Omental fat pad (tissue), 4 donors: ENCODE measurements around the gene ARHGEF3. TPM values are rescaled to one million over a fixed set of nuclear protein-coding genes. Genes with fewer than 3 reads are reported as not detected.

Source experiments
- ATAC-seq: fragments of 150-250 bp; one replicate; pipeline ENCODE4 v1.9.1; 2016; ENCODE audit warnings: mild to moderate bottlenecking, moderate library complexity; ENCODE audit not compliant: low FRiP score
- DNase-seq: peaks from one replicate; pipeline ENCODE4 v3.0.0-alpha.2; 2019; ENCODE audit warnings: low spot score
- total RNA-seq, 4 donors: library from RNA; depleted of rRNA; stranded (reverse); fragments of >200 nt; gene quantifications; one replicate each; pipeline ENCODE4 v1.1.0, GENCODE V29; 2016
- TF ChIP-seq, protein P1 (sequence below), 3 donors: fragments of 450-650 bp; IDR thresholded peaks; one replicate each; pipeline ENCODE4 v1.5.1; 2016 to 2017; ENCODE audit warnings: antibody characterized with exemption in 3 of 3, mild to moderate bottlenecking in 3 of 3, moderate library complexity in 2 of 3

The ARHGEF3 gene
- total RNA-seq, 4 donors from 2014 or later: 16.9 to 26.3 (median 21.9) TPM

DNA sequence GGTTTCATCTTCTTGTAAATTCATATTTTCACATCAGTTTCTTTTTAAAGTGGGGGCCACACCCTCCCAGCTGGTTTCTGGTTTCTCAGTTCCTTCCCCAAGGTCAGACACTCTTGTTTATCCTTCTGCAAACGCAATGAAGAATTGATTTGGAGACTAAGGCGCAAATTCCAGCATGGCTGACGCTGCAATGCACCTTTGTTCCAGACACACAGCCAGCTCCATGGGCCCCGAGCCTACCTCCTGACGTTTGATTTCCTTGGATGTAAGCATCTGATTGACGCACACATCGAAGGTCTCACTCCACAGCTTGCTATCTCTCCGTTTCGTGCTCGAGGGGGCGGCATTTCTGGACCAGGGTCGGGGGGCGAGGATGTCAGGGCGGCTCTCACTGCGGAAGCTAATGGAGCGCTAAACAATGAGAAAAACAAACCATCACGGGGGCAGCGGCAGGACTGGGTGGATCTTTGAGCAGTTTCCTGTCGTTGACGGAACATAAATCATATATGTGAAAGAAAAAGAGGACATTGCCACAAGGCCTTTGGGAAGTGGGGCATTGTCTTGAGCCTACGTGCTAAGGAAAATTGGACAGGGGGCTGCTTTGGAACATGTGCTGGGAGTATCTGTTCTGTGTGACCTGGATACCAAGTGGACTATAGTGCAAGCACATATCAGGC lies 46.9 kb downstream of the ARHGEF3 start:
- ATAC-seq: no peak
- TF ChIP-seq, protein P1, sequence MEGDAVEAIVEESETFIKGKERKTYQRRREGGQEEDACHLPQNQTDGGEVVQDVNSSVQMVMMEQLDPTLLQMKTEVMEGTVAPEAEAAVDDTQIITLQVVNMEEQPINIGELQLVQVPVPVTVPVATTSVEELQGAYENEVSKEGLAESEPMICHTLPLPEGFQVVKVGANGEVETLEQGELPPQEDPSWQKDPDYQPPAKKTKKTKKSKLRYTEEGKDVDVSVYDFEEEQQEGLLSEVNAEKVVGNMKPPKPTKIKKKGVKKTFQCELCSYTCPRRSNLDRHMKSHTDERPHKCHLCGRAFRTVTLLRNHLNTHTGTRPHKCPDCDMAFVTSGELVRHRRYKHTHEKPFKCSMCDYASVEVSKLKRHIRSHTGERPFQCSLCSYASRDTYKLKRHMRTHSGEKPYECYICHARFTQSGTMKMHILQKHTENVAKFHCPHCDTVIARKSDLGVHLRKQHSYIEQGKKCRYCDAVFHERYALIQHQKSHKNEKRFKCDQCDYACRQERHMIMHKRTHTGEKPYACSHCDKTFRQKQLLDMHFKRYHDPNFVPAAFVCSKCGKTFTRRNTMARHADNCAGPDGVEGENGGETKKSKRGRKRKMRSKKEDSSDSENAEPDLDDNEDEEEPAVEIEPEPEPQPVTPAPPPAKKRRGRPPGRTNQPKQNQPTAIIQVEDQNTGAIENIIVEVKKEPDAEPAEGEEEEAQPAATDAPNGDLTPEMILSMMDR (IDR thresholded peaks at IDR 0.05): no peak
- DNase-seq: no peak

DNA sequence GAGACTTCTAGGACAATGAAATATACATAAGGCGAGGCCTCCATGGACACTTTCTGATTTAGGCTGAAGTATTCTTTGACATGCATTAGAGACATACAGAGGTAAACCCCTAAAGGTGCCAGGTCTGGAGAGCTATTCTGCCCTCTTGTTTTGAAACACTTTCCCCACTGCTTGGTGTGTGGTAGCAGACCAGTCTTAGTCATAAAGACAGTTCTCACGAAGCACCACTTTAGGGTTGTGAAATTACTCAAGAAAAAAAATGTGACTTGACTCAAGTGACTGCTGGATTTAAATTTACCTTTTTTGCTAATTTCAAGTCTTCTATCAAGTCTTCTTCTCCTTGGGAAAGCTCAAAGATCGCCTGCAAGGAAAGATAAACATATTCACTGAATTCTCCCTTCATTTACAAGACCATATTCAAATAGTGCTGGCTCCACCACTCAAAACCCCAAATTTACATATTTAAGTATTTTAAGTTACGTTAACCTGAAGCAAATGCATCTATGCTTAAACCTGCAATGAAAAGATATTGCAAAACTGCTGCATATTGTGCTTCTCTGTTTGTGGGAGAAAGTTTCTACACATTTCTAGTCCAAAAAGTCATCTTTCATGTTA lies 48.4 kb downstream of the ARHGEF3 start:
- TF ChIP-seq, protein P1 (IDR thresholded peaks at IDR 0.05): no peak
- ATAC-seq: no peak
- no peak for DNase-seq

DNA sequence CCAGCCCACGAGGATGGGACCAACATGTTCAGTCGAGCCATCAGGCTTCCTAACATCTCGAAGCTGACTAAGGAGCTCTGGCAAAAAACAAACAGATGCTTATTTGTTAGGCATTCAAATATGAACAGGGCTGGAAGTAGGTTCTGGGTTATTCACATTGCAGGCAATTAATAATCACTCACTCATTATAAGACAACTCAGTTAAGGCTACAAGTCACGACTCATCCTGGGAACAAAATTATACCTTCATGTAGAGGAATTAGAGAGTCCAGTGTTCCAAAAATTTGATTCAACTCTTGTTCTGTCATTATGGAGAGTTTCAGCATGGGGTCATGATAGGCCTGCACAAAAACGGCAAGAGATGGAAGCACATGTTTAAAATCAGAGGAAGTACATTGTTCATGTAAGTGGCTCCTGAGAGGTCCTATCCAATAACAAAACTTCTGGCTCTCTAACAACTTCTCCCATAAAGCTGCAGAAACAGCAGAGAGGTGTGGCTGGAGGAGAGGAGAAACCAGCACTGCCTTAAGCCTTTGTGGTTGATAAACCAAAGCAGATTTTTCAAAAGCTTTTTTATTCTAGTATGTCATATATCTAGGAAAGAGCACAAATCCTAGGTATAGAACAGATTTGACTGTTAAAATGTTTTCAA lies 50.6 kb downstream of the ARHGEF3 start:
- DNase-seq (no peak), ATAC-seq (no peak)
- TF ChIP-seq, protein P1 (IDR thresholded peaks at IDR 0.05): no peak

DNA sequence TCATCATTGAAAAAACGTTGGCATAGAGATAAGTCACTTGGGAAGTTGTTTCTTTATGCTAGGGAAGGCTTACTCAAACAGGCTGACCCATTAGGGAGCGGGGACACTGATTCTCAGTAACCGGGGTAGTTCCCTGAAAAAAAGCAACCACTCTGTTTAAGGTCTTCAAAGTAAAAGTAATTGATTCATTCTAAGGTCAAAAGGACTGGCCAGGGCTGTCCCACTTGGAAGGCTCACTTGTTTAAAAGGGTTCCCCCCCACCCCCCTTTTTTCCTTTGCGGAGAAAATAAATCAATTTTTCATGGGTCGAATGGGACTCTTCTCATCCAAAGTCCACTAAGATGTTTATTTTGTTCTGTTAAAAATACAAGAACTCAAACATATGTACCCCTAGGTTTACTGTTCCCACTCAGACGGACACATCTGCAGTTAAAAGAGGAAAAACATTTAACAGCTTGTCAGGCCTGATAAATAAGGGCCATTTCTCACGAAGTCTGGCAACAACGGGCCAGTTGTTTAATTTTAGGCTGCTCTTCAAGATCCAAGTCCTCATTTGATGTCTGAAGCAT lies 53.0 kb downstream of the ARHGEF3 start:
- DNase-seq (no peak), ATAC-seq (no peak)
- TF ChIP-seq, protein P1 (IDR thresholded peaks at IDR 0.05): no peak

DNA sequence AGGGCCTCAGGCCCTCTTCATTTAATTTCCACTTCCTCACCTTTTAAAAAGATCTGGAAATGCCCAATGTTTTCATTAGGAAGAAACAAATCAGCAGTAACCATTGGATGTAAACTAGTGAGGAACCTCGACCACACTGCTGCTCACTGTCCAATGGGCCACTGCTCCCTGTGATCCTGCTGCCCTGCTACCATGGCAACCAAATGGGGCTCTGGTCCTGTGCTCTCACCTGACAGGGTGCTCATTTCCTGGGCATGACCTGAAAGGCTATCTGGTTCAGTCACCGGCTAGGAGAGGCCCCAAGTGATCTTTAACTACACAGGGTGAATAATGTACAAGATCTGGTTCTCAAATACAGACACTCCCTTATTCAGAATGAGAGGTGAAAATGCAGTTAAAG lies 54.6 kb downstream of the ARHGEF3 start:
- ATAC-seq (no peak), DNase-seq (no peak)
- TF ChIP-seq, protein P1 (IDR thresholded peaks at IDR 0.05): no peak

DNA sequence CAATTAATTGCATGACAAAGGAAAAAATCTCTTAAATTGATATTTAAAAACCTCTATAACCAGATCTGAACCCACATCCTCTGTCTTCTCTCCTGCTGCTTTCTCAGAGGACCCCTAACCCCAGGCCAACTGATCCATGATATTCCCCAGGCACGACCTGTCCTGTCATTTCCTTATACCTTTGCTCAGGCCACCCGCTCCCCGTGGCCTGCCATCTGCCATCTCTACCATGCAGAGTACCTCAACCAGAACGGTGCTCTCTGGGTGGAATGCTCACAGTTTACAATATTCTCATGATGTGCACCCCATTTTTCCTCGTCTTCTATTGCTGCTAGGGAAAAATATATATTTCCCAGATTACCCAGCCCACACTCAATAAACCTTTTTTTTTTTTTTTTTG lies 57.7 kb downstream of the ARHGEF3 start:
- ATAC-seq (no peak), DNase-seq (no peak)
- TF ChIP-seq, protein P1 (IDR thresholded peaks at IDR 0.05): no peak
